HG02943 (cell line): ENCODE results near the gene PRR11.
"Not testable (repeated sequence)": the region's sequence is repeated elsewhere in the genome, so short reads cannot be mapped to it uniquely, and the experiment has no call there.

ENCODE experiments used
- ATAC-seq: cut with Tn5 transposase; IDR thresholded peaks from one replicate; pipeline ENCODE4 v1.9.1; 2021; ENCODE audit warnings: mild to moderate bottlenecking, low read depth, moderate library complexity; ENCODE audit not compliant: unreplicated experiment

PRR11 gene

GRCh38 chr17:59202320-59202719 lies 46.8 kb downstream of the PRR11 start:
- ATAC-seq = no peak

- no peak for ATAC-seq
Measured at GRCh38 chr17:59219370-59219769, 63.8 kb downstream of the PRR11 start.

GRCh38 chr17:59219992-59220327 lies 64.4 kb downstream of the PRR11 start:
- ATAC-seq = no peak

- ATAC-seq = peak; percentile 95
Measured at GRCh38 chr17:59220328-59221158, 65.0 kb downstream of the PRR11 start, which contains the start of gene GDPD1. GDPD1 (plus strand) TSS chr17:59220511; CDS start chr17:59220610, 99 bp downstream.

GRCh38 chr17:59221159-59221847 lies 65.8 kb downstream of the PRR11 start:
- no peak for ATAC-seq

- no peak for ATAC-seq
Measured at GRCh38 chr17:59223813-59224212, 68.3 kb downstream of the PRR11 start.

- not testable (repeated sequence) for ATAC-seq
Measured at GRCh38 chr17:59228588-59228987, 73.0 kb downstream of the PRR11 start.

- no peak for ATAC-seq
Measured at GRCh38 chr17:59230764-59231163, 75.2 kb downstream of the PRR11 start.

- no peak for ATAC-seq
Measured at GRCh38 chr17:59234631-59235030, 79.1 kb downstream of the PRR11 start.

GRCh38 chr17:59238906-59239305 lies 83.4 kb downstream of the PRR11 start:
- ATAC-seq = no peak

GRCh38 chr17:59244081-59244480 lies 88.5 kb downstream of the PRR11 start:
- ATAC-seq = no peak
